HG03442 (cell line): ENCODE measurements around the gene PARK7.
A peak's percentile ranks its signal among the peaks of the same experiment; 100 is the strongest.
"Not testable (repeated sequence)": the region's sequence is repeated elsewhere in the genome, so short reads cannot be mapped to it uniquely, and the experiment has no call there.

Experiments
- ATAC-seq: cut with Tn5 transposase; IDR thresholded peaks from one replicate; pipeline ENCODE4 v1.9.1; 2021; ENCODE audit warnings: mild to moderate bottlenecking, moderate library complexity; ENCODE audit not compliant: unreplicated experiment

PARK7 gene

GRCh38 chr1:7961216-7962013, at the start of gene PARK7:
Gene PARK7 (plus strand): TSS chr1:7961711. CDS start chr1:7962786, 1,075 bp downstream.
- peak; percentile 89 for ATAC-seq

GRCh38 chr1:7912145-7912544, 49.4 kb upstream of the PARK7 start:
- ATAC-seq = no peak

- ATAC-seq = no peak
Observed at GRCh38 chr1:7912743-7913557, 48.6 kb upstream of the PARK7 start.

- no peak for ATAC-seq
Observed at GRCh38 chr1:7915826-7916500, 45.5 kb upstream of the PARK7 start.

GRCh38 chr1:7916501-7916830, 45.0 kb upstream of the PARK7 start:
- ATAC-seq = no peak

GRCh38 chr1:7917971-7918370, 43.5 kb upstream of the PARK7 start:
- not testable (repeated sequence) for ATAC-seq

- ATAC-seq = no peak
Observed at GRCh38 chr1:7919880-7920279, 41.6 kb upstream of the PARK7 start.

- no peak for ATAC-seq
Observed at GRCh38 chr1:7921796-7922195, 39.7 kb upstream of the PARK7 start.

- no peak for ATAC-seq
Observed at GRCh38 chr1:7922301-7922700, 39.2 kb upstream of the PARK7 start.

- not testable (repeated sequence) for ATAC-seq
Observed at GRCh38 chr1:7927061-7927460, 34.5 kb upstream of the PARK7 start.

- ATAC-seq = no peak
Observed at GRCh38 chr1:7928247-7928646, 33.3 kb upstream of the PARK7 start.

GRCh38 chr1:7929637-7930036, 31.9 kb upstream of the PARK7 start:
- no peak for ATAC-seq

GRCh38 chr1:7930645-7931445, 30.7 kb upstream of the PARK7 start:
- ATAC-seq = no peak

- ATAC-seq = no peak
Observed at GRCh38 chr1:7931446-7931812, 30.1 kb upstream of the PARK7 start.

- no peak for ATAC-seq
Observed at GRCh38 chr1:7932524-7933138, 28.9 kb upstream of the PARK7 start.

GRCh38 chr1:7938070-7938469, 23.4 kb upstream of the PARK7 start:
- no peak for ATAC-seq

- no peak for ATAC-seq
Observed at GRCh38 chr1:7940034-7940433, 21.5 kb upstream of the PARK7 start.

- no peak for ATAC-seq
Observed at GRCh38 chr1:7940745-7941436, 20.6 kb upstream of the PARK7 start, which contains the start of gene TNFRSF9. Gene TNFRSF9 (minus strand): TSS chr1:7940839. CDS start chr1:7939994, 845 bp downstream.

GRCh38 chr1:7941437-7941793, 20.1 kb upstream of the PARK7 start:
- no peak for ATAC-seq
